Neural progenitor cell (in vitro differentiated cells): ENCODE measurements around the gene IER3IP1.

Experiments
- EZH2 ChIP-seq: fragments of 200-600 bp; sonication (generic); IDR thresholded peaks from 2 replicates; pipeline ENCODE4 v1.6.1; 2017; ENCODE audit warnings: antibody characterized with exemption, mild to moderate bottlenecking, moderate library complexity
- EZH2phosphoT487 ChIP-seq: fragments of 200-600 bp; sonication (generic); IDR thresholded peaks from 2 replicates; pipeline ENCODE4 v1.6.1; 2017; ENCODE audit warnings: antibody characterized with exemption
- TF ChIP-seq, protein P1 (sequence below): fragments of 200-600 bp; sonication (generic); IDR thresholded peaks from 2 replicates; pipeline ENCODE4 v1.5.1; 2017; ENCODE audit warnings: antibody characterized with exemption, mild to moderate bottlenecking

GRCh38 chr18:47174545-47175116 is 1.5 kb downstream of the IER3IP1 start:
- TF ChIP-seq, protein P1, sequence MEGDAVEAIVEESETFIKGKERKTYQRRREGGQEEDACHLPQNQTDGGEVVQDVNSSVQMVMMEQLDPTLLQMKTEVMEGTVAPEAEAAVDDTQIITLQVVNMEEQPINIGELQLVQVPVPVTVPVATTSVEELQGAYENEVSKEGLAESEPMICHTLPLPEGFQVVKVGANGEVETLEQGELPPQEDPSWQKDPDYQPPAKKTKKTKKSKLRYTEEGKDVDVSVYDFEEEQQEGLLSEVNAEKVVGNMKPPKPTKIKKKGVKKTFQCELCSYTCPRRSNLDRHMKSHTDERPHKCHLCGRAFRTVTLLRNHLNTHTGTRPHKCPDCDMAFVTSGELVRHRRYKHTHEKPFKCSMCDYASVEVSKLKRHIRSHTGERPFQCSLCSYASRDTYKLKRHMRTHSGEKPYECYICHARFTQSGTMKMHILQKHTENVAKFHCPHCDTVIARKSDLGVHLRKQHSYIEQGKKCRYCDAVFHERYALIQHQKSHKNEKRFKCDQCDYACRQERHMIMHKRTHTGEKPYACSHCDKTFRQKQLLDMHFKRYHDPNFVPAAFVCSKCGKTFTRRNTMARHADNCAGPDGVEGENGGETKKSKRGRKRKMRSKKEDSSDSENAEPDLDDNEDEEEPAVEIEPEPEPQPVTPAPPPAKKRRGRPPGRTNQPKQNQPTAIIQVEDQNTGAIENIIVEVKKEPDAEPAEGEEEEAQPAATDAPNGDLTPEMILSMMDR = no peak
- TF ChIP-seq EZH2 = no peak
- TF ChIP-seq EZH2phosphoT487 = no peak
